ENCODE data around the gene CAV1.
A peak's percentile ranks its signal among the peaks of the same experiment; 100 is the strongest.

Gene CAV1

GRCh38 chr7:116560021-116560970 lies 35.5 kb downstream of the CAV1 start:
- no peak for DNase-seq

- DNase-seq: no peak
Measured at GRCh38 chr7:116561697-116562483, 37.1 kb downstream of the CAV1 start.

GRCh38 chr7:116562529-116563121 lies 37.8 kb downstream of the CAV1 start:
- DNase-seq: no peak

GRCh38 chr7:116565981-116566380 lies 41.1 kb downstream of the CAV1 start:
- no peak for DNase-seq

- no peak for DNase-seq
Measured at GRCh38 chr7:116566666-116567065, 41.8 kb downstream of the CAV1 start.

GRCh38 chr7:116569737-116570136 lies 44.9 kb downstream of the CAV1 start:
- DNase-seq: no peak

- no peak for DNase-seq
Measured at GRCh38 chr7:116570306-116570705, 45.5 kb downstream of the CAV1 start.

- DNase-seq: no peak
Measured at GRCh38 chr7:116571037-116571436, 46.2 kb downstream of the CAV1 start.

- no peak for DNase-seq
Measured at GRCh38 chr7:116571552-116571951, 46.7 kb downstream of the CAV1 start.

GRCh38 chr7:116572036-116572435 lies 47.2 kb downstream of the CAV1 start:
- no peak for DNase-seq

GRCh38 chr7:116573541-116573940 lies 48.7 kb downstream of the CAV1 start:
- no peak for DNase-seq

GRCh38 chr7:116574025-116574822 lies 49.4 kb downstream of the CAV1 start:
- no peak for DNase-seq

- no peak for DNase-seq
Measured at GRCh38 chr7:116575853-116576252, 51.0 kb downstream of the CAV1 start.

GRCh38 chr7:116576350-116577319 lies 51.8 kb downstream of the CAV1 start:
- no peak for DNase-seq

GRCh38 chr7:116577320-116577871 lies 52.6 kb downstream of the CAV1 start:
- DNase-seq: peak; percentile 69

- DNase-seq: no peak
Measured at GRCh38 chr7:116578526-116578925, 53.7 kb downstream of the CAV1 start.

GRCh38 chr7:116579322-116579721 lies 54.5 kb downstream of the CAV1 start:
- no peak for DNase-seq

- DNase-seq: no peak
Measured at GRCh38 chr7:116579835-116580234, 55.0 kb downstream of the CAV1 start.

- no peak for DNase-seq
Measured at GRCh38 chr7:116582164-116582732, 57.4 kb downstream of the CAV1 start.

- no peak for DNase-seq
Measured at GRCh38 chr7:116582806-116583444, 58.1 kb downstream of the CAV1 start.

Measured in activated CD4-positive, alpha-beta T cell treated with anti-CD3 and anti-CD28 coated beads, Interleukin-2, Interleukin-6, amounts not matched to agents 100 ng/mL and 50 ng/mL, durations not matched to agents 16 hours and 8 hours (primary cell).